NCI-H2196 treated with DMSO at 0.1 percent for 48 hours (cell line): ENCODE data around the gene F2.
"Not testable (repeated sequence)": the region's sequence is repeated elsewhere in the genome, so short reads cannot be mapped to it uniquely, and the experiment has no call there.

ENCODE experiments used
- DNase-seq: peaks from one replicate; lab custom pipeline; 2025; ENCODE audit not compliant: unreplicated experiment; lab: John Stamatoyannopoulos, UW

The F2 gene

DNA sequence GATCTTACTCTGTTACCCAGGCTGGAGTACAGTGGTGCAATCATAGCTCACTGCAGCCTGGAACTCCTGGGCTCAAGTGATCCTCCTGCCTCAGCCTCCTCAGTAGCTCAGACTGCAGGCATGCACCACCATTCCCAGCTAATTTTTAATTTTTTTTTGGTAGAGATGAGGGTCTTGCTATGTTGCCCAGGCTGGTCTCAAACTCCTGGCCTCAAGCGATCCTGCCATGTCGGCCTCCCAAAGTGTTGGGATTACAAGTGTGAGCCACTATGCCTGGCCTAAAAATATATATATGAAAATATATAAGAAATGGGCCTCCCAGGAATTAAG, 1.2 kb upstream of the F2 start:
- not testable (repeated sequence) for DNase-seq

DNA sequence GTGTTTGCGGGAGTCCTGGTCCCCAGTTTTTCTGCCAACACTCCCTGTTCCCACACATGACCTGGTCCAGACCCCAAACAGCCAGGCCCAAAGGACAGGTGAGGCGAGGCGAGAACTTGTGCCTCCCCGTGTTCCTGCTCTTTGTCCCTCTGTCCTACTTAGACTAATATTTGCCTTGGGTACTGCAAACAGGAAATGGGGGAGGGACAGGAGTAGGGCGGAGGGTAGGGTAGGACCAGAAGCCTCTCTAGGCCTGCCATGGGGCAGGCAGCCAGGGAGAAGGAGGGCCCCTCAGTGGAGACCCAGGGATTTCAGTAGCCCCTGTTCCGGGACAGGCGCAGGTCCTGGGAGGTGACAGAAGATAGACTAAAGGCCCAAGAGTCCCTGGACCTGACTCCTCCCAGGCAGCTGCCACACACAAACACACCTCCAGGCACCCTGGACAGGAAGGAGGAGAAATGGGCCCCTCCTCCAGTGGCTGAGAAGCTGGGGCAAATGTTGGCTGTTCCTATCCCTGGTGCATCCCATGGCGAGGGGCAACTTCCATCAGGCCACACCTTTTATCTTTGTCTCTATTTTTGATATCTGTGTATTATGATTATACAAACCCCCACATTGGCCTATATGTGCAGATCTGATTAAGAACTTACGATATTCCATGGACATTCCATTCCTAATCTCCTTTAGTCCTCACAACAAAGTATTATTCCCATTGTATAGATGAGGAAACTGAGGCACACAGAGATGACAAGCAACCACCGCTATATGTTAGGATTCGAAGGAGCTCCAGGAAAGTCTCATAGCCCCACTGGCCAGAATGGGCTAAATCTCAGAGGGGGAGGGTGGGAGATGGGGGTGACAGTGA, 626 bp upstream of the F2 start:
- peak; percentile 50 for DNase-seq

DNA sequence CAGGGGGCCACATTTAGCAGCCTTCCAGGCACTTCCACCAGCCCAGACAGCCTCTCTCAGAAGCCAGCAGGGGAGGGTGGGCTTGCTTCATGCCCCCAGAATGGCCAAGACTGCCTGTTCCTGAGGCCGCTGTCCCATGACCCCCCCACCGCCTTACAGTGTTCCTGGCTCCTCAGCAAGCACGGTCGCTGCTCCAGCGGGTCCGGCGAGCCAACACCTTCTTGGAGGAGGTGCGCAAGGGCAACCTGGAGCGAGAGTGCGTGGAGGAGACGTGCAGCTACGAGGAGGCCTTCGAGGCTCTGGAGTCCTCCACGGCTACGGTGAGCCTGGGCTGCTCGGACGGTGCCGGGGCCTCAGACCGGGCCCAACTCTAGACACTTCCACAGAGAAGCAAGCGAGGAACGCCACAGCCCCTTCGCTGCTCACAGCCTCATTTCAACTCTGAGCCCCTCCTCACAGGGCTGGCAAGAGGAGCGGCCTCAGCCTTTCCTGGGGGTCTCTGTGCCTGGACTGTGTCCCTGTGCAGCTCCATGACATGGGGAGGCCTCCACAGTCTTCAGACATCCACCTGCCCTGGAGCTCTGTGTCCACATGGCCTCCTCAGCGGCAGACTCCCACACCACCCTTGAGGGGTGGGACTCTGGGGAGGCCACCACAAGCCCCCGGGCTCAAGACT, 668 bp downstream of the F2 start:
- DNase-seq, result no peak

DNA sequence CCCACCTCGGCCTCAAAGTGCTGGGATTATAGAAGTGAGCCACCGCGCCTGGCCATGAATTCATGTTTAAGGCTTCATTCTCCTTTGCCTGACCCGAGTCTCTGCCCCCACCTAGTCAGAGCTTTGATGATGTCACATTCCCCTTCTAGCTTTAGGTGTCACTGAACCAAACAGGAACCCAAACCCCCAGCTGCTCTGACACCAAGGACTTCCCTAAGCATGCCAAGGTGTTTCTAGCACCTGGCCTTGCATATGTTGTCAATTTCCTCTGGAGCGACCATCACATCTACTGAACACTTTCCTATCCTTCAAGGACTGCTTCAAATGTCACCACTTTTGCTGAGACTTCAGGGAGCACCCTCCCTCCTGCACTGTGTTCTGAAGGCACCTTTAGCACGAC, 2.3 kb downstream of the F2 start:
- no peak for DNase-seq

DNA sequence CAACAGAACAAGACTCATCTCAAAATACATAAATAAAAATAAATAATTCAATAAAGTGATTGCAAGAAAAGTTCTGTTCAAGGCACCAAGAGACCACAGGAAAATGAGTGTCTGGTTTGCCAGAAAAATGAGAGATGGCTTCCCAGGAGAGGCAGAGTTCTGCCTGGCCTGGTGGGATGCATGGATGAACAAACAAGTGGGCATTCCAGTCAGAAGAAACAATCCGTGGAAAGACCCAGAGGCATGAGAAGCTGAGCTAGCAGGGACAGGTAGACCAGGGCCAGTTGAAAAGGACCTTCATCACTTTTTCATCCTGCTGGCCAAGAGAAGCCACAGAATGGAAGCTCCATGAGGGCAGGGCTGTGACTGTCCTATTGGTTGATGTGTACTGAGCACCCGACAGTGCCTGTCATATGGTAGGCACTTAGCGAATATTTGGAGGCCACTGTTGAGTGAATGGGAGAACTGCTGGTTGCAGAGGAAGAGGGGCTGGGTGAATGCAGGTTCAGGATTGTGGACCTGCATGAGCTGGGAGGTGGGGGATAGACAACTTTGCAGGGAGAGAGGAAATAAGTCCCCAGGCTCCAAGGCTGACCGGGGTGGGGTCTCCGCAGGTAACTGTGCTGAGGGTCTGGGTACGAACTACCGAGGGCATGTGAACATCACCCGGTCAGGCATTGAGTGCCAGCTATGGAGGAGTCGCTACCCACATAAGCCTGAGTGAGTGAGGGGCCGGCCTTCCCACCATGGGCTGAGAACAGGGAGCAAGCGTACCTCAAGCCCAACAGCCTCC, 3.7 kb downstream of the F2 start:
- DNase-seq, result no peak

DNA sequence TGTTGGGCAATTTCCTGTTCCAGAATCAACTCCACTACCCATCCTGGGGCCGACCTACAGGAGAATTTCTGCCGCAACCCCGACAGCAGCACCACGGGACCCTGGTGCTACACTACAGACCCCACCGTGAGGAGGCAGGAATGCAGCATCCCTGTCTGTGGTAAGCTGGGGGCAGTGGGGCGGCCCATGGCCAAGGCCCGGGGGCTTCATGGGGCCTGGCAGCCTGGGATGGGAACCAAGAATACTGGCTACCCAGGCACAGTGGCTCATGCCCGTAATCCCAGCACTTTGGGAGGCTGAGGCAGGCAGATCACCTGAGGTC, 4.3 kb downstream of the F2 start:
- DNase-seq, result no peak

DNA sequence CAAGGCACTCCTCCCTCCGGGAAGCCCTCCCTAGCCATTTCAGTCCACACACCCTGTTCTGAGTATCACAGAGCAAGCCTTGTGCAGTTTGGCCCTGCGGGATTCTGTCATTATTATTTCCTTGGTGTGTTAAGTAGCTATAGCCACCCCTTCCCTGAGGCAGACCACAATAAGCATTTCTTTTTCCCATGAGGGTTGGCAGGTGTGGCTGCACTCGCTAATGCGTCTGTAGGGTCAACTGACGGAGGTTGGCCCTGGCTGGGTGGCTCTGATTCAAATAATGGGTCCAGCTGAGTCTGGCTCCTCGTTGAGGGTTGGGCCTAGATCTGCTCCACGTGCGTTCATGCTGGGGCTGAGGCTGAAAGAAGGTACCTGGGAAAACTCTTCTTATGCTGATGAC, 5.1 kb downstream of the F2 start:
- DNase-seq, result no peak

DNA sequence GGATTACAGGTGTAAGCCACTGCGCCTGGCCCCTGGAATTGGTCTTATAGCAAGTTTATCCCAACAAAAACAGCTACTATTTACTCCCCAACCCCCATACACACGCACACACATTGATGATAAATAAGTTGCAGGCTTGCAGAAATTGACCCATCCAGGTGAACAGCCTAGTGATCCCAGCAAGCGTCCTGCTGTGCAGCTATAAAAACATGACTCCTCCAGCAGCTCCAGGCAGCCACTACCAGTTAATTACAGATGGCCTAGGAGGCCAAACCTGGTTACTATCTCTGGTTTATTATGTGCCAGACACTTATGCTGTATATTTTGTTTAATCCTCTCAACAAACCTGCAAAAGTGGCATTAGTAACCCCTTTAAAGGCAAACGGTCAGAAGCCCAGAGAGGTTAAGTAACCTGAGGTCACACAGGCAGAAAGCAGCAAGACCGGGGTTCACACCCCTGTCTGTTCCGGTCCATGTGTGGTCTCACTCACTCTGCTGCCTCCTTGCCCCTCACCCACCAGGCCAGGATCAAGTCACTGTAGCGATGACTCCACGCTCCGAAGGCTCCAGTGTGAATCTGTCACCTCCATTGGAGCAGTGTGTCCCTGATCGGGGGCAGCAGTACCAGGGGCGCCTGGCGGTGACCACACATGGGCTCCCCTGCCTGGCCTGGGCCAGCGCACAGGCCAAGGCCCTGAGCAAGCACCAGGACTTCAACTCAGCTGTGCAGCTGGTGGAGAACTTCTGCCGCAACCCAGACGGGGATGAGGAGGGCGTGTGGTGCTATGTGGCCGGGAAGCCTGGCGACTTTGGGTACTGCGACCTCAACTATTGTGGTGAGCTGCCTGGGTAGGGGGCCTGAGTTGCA, 6.6 kb downstream of the F2 start:
- no peak for DNase-seq

DNA sequence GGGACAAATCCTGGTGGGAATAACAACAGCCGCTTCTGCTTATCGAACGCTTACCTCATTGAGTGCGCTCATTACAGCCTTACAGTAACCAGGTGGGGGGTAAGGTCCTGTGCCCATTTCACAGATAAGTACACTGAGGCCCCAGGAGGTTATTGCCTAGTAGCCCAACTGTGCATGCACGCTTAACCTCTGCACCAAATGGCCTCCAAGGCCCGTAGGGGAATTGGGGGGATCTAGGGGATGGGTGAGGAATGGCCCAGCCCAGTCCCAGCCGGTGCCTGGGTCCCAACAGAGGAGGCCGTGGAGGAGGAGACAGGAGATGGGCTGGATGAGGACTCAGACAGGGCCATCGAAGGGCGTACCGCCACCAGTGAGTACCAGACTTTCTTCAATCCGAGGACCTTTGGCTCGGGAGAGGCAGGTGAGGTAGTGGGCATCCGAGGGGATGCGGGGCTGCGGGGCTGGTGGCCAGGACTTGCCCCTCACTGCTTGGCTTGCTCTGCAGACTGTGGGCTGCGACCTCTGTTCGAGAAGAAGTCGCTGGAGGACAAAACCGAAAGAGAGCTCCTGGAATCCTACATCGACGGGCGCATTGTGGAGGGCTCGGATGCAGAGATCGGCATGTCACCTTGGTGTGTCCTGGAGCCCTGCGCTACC, 7.3 kb downstream of the F2 start:
- DNase-seq, result no peak

DNA sequence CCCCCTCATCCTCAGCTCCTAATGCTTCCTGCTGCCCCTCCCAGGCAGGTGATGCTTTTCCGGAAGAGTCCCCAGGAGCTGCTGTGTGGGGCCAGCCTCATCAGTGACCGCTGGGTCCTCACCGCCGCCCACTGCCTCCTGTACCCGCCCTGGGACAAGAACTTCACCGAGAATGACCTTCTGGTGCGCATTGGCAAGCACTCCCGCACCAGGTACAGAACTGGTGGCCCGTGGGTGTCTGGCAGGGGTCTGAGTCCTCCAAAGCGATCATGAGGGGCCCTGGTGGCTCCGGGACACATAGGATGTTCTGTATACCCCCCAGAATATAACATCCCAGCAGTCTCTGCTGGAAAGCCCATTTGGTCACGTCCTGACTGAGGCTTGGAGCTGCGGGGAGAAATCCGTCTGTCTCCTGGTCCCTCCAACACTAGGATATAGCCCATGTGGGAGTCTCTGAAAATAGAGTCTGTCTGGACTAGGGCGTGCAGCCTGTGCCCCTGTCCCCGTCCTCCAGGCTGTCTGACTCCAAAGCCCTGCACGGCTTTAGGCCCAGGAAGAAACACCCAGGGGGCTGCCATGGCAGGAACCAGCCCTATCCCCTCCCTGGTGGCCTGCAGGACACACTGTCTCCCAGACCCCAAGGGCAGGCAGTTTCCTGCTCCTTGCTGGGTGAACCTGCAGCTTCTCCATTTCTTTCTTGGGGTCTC, 9.1 kb downstream of the F2 start:
- no peak for DNase-seq

DNA sequence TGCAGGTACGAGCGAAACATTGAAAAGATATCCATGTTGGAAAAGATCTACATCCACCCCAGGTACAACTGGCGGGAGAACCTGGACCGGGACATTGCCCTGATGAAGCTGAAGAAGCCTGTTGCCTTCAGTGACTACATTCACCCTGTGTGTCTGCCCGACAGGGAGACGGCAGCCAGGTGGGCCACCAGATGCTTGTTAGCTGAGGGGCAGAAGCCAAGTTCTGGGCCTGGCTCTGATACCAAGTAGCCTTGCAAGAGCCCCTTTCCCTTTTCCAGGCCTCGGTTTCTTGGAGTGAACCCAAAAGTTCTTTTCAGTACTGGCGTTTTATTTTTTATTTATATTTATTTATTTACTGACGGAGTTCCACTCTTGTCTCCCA, 9.6 kb downstream of the F2 start:
- DNase-seq, result no peak

DNA sequence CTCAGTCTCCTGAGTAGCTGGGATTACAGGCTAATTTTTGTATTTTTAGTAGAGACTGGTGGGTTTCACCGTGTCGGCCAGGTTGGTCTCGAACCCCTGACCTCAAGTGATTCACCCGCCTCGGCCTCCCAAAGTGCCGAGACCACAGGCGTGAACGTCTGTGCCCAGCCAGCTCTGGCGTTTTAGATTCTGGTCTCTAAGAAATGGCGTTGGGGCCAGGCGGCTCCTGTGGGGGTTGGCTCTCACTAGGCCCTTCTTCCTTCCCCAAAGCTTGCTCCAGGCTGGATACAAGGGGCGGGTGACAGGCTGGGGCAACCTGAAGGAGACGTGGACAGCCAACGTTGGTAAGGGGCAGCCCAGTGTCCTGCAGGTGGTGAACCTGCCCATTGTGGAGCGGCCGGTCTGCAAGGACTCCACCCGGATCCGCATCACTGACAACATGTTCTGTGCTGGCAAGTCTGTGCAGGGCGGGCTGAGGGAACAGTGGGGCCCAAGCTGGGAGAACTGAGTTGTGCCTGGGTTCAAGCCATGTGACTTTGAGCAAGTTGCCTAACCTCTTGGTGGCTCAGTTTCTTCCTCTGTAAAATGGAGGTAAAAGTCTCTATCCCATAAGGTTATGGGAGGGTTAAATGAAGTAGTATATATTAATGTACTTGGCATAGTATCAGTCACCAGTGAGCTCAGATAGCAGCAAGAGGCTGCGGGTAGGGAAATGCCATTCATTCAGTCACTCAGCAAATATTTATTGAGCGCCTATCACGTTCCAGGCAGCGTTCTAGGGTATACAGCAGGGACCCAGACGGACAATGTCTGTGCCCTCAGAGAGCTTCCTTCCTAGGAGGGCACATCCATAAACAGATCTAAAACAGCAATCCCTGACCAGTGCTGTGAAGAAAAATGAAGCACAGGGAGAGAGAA, 10.4 kb downstream of the F2 start:
- DNase-seq, result no peak

DNA sequence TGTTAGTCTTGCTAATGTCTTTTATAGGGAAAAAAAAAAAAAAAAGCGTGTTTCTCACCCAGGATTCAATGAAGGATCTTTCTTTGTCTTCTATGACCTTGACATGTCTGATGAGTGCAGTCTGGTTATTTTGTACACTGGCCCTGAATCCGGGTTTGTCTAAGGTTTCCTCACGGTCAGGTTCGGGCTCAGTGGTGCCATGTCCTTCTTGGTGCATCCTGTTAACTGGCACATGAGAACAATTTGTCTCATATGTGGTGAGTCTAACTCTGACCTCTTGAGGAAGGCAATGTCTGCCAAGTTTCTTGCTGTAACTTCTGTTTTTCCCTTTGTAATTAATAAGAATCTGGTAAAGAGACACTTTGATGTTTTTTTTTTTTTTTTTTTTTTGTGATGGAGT, 12.5 kb downstream of the F2 start:
- DNase-seq, result no peak

DNA sequence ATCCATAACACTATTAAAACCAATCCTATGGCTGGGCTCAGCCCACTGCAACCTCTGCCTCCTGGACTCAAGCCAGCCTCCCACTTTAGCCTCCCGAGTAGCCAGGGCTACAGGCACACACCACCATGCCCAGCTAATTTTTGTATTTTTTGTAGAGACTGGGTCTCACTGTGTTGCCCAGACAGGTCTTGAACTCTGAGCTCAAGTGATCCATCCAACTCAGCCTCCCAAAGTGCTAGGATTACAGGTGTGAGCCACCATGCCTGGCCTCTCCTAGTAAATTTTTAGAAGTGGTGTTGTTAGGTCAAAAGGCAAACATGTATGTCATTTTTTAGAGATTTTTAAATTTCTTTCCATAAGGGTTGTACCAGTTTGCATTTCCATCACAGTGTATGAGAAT, 14.2 kb downstream of the F2 start:
- no peak for DNase-seq

DNA sequence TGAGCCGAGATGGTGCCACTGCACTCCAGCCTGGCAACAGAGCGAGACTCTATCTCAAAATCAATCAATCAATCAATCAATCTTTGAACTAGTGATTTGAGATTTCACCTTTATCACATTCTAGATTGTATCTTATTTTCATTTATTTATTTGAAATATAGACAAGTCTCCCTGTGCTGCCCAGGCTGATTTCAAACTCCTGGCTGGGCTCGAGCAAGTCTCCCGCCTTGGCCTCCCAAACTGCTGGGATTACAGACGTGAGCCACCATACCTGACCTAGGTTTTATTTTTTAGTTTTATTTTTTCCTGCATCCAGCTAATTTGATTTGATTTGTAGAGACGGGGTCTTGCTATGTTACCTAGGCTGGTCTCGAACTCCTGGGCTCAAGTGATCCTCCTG, 17.1 kb downstream of the F2 start:
- DNase-seq, result no peak

DNA sequence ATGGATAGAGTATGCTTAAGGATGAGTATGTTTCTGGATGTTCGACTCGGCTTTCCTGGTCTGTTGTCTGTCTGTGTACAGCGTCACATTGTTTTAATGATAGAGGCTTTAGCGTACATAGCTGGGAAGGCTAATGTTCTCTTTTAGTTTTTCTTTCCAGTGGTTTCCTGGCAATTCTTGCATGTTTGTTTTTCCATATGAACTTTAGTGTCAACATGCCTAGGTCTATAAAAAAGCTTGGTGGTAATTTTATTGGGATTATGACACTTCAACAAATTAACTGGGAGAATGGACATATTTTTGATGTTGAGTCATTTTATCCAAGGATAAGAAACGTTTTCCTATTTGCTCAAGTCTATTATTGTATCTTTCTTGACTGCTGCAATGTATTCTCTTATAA, 17.6 kb downstream of the F2 start:
- DNase-seq, result no peak

DNA sequence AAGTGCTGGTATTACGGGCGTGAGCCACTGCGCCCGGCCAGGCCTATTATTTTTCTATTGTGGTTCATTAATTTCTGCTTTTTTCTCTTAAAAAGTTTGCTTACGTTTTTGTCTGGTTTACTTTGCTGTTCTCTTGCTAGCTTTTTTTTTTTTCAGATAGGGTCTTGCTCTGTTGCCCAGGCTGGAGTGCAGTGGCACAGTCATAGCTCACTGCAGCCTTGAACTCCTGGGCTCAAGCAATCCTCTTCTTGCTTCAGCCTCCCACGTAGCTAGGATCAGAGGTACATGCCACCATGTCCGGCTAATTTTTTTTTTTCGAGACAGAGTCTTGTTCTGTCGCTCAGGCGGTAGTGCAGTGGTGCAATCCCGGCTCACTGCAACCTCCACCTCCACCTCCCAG, 18.7 kb downstream of the F2 start:
- DNase-seq, result no peak

DNA sequence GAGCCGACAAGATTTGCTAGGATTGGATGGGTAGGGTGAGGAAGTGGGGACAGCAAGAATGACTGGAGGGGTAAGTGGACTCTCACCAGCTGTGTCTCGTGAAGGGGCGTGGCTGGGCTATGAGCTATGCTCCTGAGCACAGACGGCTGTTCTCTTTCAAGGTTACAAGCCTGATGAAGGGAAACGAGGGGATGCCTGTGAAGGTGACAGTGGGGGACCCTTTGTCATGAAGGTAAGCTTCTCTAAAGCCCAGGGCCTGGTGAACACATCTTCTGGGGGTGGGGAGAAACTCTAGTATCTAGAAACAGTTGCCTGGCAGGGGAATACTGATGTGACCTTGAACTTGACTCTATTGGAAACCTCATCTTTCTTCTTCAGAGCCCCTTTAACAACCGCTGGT, 19.9 kb downstream of the F2 start:
- no peak for DNase-seq
